ENCODE results near the gene SNCAIP. TPM values are rescaled to one million over a fixed set of nuclear protein-coding genes. Genes with fewer than 3 reads are reported as not detected.
"Not testable (repeated sequence)": the region's sequence is repeated elsewhere in the genome, so short reads cannot be mapped to it uniquely, and the experiment has no call there.

SNCAIP gene
- total RNA-seq, 2 donors from 2014 or later, result not detected

GRCh38 chr5:122369253-122369815, 57.3 kb downstream of the SNCAIP start:
- Mint-ChIP-seq H3K36me3 (no peaks in the 10 kb centered on the region), H3K9me3 (peaks cover 0 to 6% of the 10 kb centered on the region in 2 donors), H3K27ac (no peak overlapping the region)
- ATAC-seq (no peak), DNase-seq (ENCODE audit: low spot score in 2 of 2) (no peak)

- ATAC-seq, result no peak
- no peak for DNase-seq (ENCODE audit: low spot score in 2 of 2)
- Mint-ChIP-seq H3K9me3 (no peaks in the 10 kb centered on the region), H3K27ac (no peak overlapping the region), H3K36me3 (no peaks in the 10 kb centered on the region)
These were observed 59.6 kb downstream of the SNCAIP start for GRCh38 chr5:122371511-122372151.

- ATAC-seq (no peak), DNase-seq (ENCODE audit: low spot score in 2 of 2) (no peak)
- Mint-ChIP-seq H3K9me3 (no peaks in the 10 kb centered on the region), H3K36me3 (no peaks in the 10 kb centered on the region), H3K27ac (no peak overlapping the region)
These were observed 62.1 kb downstream of the SNCAIP start for GRCh38 chr5:122374110-122374509.

GRCh38 chr5:122375801-122376200, 63.8 kb downstream of the SNCAIP start:
- Mint-ChIP-seq H3K27ac (no peak overlapping the region), H3K9me3 (no peaks in the 10 kb centered on the region), H3K36me3 (no peaks in the 10 kb centered on the region)
- no peak for DNase-seq (ENCODE audit: low spot score in 2 of 2)
- ATAC-seq, result no peak

GRCh38 chr5:122376250-122376649, 64.2 kb downstream of the SNCAIP start:
- ATAC-seq (no peak), DNase-seq (ENCODE audit: low spot score in 2 of 2) (no peak)
- Mint-ChIP-seq H3K27ac (no peak overlapping the region), H3K36me3 (no peaks in the 10 kb centered on the region), H3K9me3 (no peaks in the 10 kb centered on the region)

GRCh38 chr5:122377026-122377425, 65.0 kb downstream of the SNCAIP start:
- H3K27ac Mint-ChIP-seq, result no peak overlapping the region
- peaks cover 0 to 2% of the 10 kb centered on the region in 2 donors for H3K9me3 Mint-ChIP-seq
- DNase-seq (ENCODE audit: low spot score in 2 of 2) (no peak), ATAC-seq (no peak)
- H3K36me3 Mint-ChIP-seq, result no peaks in the 10 kb centered on the region

GRCh38 chr5:122382938-122383337, 70.9 kb downstream of the SNCAIP start:
- H3K27ac Mint-ChIP-seq; ATAC-seq; DNase-seq (ENCODE audit: low spot score in 2 of 2); H3K36me3 Mint-ChIP-seq: not testable (repeated sequence)
- H3K9me3 Mint-ChIP-seq, result peaks cover 4 to 11% of the 10 kb centered on the region in 2 donors

GRCh38 chr5:122384739-122385235, 72.8 kb downstream of the SNCAIP start:
- ATAC-seq, result no peak
- Mint-ChIP-seq H3K36me3 (no peaks in the 10 kb centered on the region), H3K27ac (no peak overlapping the region), H3K9me3 (peaks cover 4 to 11% of the 10 kb centered on the region in 2 donors)
- DNase-seq (ENCODE audit: low spot score in 2 of 2), result no peak

- H3K9me3 Mint-ChIP-seq, result peaks cover 4 to 11% of the 10 kb centered on the region in 2 donors
- H3K27ac Mint-ChIP-seq, result no peak overlapping the region
- no peak for ATAC-seq
- H3K36me3 Mint-ChIP-seq, result no peaks in the 10 kb centered on the region
- no peak for DNase-seq (ENCODE audit: low spot score in 2 of 2)
These were observed 73.2 kb downstream of the SNCAIP start for GRCh38 chr5:122385286-122385685.

- no peak for ATAC-seq
- H3K9me3 Mint-ChIP-seq, result peaks cover 4 to 11% of the 10 kb centered on the region in 2 donors
- no peak overlapping the region for H3K27ac Mint-ChIP-seq
- DNase-seq (ENCODE audit: low spot score in 2 of 2), result no peak
- no peaks in the 10 kb centered on the region for H3K36me3 Mint-ChIP-seq
These were observed 73.8 kb downstream of the SNCAIP start for GRCh38 chr5:122385808-122386207.

- DNase-seq (ENCODE audit: low spot score in 2 of 2) (no peak), ATAC-seq (no peak)
- no peak overlapping the region for H3K27ac Mint-ChIP-seq
- peaks cover 0 to 2% of the 10 kb centered on the region in 2 donors for H3K9me3 Mint-ChIP-seq
- no peaks in the 10 kb centered on the region for H3K36me3 Mint-ChIP-seq
These were observed 78.1 kb downstream of the SNCAIP start for GRCh38 chr5:122390154-122390553.

- no peak for DNase-seq (ENCODE audit: low spot score in 2 of 2)
- no peak for ATAC-seq
- H3K36me3 Mint-ChIP-seq, result no peaks in the 10 kb centered on the region
- no peaks in the 10 kb centered on the region for H3K9me3 Mint-ChIP-seq
- H3K27ac Mint-ChIP-seq, result no peak overlapping the region
These were observed 78.7 kb downstream of the SNCAIP start for GRCh38 chr5:122390694-122391093.

- H3K27ac Mint-ChIP-seq, result no peak overlapping the region
- DNase-seq (ENCODE audit: low spot score in 2 of 2), result no peak
- ATAC-seq, result no peak
- H3K36me3 Mint-ChIP-seq, result no peaks in the 10 kb centered on the region
- no peaks in the 10 kb centered on the region for H3K9me3 Mint-ChIP-seq
These were observed 79.6 kb downstream of the SNCAIP start for GRCh38 chr5:122391621-122392020.

- no peak for DNase-seq (ENCODE audit: low spot score in 2 of 2)
- Mint-ChIP-seq H3K9me3 (no peaks in the 10 kb centered on the region), H3K27ac (no peak overlapping the region), H3K36me3 (no peaks in the 10 kb centered on the region)
- no peak for ATAC-seq
These were observed 80.2 kb downstream of the SNCAIP start for GRCh38 chr5:122392224-122392623.

GRCh38 chr5:122392824-122393223, 80.8 kb downstream of the SNCAIP start:
- Mint-ChIP-seq H3K27ac (no peak overlapping the region), H3K36me3 (no peaks in the 10 kb centered on the region), H3K9me3 (no peaks in the 10 kb centered on the region)
- ATAC-seq (no peak), DNase-seq (ENCODE audit: low spot score in 2 of 2) (no peak)

GRCh38 chr5:122394284-122394930, 82.4 kb downstream of the SNCAIP start:
- no peaks in the 10 kb centered on the region for H3K9me3 Mint-ChIP-seq
- H3K36me3 Mint-ChIP-seq, result no peaks in the 10 kb centered on the region
- H3K27ac Mint-ChIP-seq, result no peak overlapping the region
- DNase-seq (ENCODE audit: low spot score in 2 of 2), result no peak
- ATAC-seq, result no peak

GRCh38 chr5:122398016-122398415, 86.0 kb downstream of the SNCAIP start:
- DNase-seq (ENCODE audit: low spot score in 2 of 2) (no peak), ATAC-seq (no peak)
- H3K9me3 Mint-ChIP-seq, result peaks cover 4 to 5% of the 10 kb centered on the region in 2 donors
- no peaks in the 10 kb centered on the region for H3K36me3 Mint-ChIP-seq
- no peak overlapping the region for H3K27ac Mint-ChIP-seq

GRCh38 chr5:122400341-122400740, 88.3 kb downstream of the SNCAIP start:
- no peaks in the 10 kb centered on the region for H3K36me3 Mint-ChIP-seq
- H3K9me3 Mint-ChIP-seq, result peaks cover 4 to 5% of the 10 kb centered on the region in 2 donors
- DNase-seq (ENCODE audit: low spot score in 2 of 2) (no peak), ATAC-seq (no peak)
- no peak overlapping the region for H3K27ac Mint-ChIP-seq

Measured in activated naive CD4-positive, alpha-beta T cell treated with anti-CD3 and anti-CD28 coated beads, Interleukin-2, amount 50 U/mL, for 72 hours (primary cell).